GM18517 (cell line): ENCODE data around the gene RGS19.

Experiments
- ATAC-seq: cut with Tn5 transposase; IDR thresholded peaks from one replicate; pipeline ENCODE4 v1.9.1; 2021; ENCODE audit warnings: mild to moderate bottlenecking, moderate library complexity; ENCODE audit not compliant: unreplicated experiment

RGS19 gene

GRCh38 chr20:64037498-64038213 lies 41.7 kb downstream of the RGS19 start:
- no peak for ATAC-seq

DNA sequence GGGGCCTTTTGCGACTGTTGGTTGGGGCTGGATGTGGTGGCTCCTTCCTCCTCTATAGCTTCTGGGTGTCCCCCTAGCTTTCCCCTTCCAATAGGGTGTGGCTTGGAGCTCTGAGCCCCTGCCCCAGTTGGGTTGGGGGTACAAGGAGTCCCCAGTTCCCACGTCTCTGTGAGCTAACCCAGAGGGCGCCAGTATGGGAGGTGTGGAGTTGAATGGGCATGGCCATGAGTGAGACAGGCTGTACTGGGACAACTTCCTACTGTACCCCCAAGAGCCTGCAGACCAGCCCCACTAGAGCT lies 42.2 kb downstream of the RGS19 start:
- ATAC-seq, result no peak

DNA sequence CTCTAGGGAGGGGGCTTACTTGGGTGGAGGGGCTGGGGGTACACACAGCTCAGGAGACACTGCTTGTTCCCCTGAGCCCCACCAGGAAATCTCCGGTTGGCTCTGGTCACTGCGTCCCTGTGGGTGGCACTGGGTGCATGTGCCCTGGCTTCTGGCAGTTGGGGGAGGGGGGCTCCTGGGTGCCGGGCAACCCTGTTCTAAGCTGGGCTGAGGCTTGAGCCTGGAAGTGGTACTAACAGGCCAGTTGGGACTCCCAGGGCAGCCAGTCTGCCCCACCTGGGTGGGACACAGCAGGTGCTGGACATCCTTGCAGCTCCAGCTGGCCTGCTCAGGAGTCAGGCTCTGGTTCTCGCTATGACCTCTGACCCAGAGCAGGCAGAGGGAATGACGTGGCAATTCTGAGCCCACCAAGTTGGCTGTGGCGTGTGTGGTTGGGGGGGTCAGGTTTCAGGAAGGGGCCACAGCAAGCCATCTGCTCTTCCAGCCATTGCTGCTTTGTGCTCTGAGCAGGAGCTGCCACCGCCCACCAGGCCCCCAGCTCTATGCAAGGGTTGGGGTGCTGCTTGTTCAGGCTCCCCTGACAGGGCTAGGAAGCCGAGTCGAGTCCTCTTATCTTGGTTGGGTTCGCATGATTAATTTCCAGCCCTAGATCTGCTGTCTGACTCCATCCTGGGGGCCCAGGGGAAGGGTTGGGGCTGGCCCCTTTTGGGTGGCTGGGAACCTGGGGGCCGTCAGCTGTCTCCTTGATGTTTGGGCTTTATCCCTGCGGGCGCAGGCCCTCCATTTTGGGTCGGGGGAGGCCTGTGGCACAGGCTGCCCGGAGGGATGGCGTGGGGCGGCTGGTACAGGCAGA lies 42.7 kb downstream of the RGS19 start:
- ATAC-seq, result no peak

GRCh38 chr20:64035933-64036345 lies 43.4 kb downstream of the RGS19 start, which contains the start of gene C20orf204:
TSS of gene C20orf204 (plus strand) at chr20:64036182. CDS start at chr20:64036324, 142 bp downstream.
- no peak for ATAC-seq

DNA sequence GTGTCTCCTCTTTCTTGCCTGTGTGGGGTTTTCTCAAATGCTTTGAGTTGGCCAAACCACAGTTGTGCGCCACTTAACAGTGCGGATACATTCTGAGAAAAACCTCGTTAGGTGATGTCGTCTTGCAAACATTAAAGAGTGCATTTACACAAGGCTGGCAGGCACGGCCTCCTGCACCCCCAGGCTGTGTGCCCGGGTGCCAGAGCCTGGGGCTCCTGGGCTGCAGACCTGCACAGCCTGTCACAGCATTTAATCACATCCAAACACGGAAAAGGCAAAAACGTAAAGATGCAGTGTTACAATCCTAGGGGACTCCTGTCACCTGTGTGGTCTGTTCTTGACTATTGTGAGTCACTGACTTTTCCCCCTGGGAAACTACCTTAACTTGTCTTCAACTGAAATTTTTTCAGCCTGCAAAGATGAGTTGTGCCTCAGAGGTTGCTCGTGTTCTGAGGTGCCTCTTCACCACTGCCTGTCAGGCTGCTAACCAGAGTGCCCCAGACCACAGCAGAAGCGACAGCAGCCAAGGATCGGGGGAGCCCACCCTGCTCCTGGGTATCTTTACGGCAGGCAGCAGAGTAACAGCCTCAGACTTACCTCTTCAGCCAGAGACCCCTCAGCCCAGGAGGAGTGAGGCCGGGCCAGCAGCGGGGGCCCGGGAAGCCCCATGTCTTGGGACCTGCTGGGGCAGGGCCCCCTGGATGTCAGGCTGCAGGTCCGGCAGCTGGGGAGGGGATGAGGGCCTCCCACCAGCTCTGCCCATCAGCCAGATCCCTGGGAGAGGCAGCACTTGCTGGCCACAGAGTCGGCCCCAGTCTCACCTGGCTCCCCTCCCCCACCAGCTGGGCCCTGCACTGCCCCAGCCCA lies 44.0 kb downstream of the RGS19 start:
- no peak for ATAC-seq

DNA sequence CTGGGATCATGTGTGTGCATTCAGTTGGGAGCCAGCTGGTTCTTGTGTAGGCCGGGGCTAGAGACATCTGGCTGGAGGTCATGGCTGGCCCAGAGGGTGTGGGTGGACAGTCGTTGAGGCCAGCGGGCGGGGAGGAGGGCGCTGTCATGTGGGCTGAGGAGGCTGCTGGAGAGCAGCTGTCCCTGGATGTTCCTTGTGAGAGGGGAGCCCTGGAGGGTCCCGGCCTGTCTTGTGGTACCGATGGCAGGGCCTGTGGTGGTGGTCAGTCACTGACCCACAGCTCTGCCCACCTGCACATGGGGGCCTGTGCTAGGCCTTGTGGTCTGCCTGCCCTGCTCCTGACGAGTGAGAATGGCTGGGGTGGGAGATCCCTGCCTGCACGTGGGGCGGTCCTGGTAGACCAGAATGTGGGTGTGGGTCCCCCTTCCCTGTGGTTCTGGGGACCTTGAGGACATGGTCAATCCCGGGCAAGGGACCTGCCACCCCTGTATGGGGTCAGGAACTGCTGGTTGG lies 45.3 kb downstream of the RGS19 start:
- no peak for ATAC-seq

DNA sequence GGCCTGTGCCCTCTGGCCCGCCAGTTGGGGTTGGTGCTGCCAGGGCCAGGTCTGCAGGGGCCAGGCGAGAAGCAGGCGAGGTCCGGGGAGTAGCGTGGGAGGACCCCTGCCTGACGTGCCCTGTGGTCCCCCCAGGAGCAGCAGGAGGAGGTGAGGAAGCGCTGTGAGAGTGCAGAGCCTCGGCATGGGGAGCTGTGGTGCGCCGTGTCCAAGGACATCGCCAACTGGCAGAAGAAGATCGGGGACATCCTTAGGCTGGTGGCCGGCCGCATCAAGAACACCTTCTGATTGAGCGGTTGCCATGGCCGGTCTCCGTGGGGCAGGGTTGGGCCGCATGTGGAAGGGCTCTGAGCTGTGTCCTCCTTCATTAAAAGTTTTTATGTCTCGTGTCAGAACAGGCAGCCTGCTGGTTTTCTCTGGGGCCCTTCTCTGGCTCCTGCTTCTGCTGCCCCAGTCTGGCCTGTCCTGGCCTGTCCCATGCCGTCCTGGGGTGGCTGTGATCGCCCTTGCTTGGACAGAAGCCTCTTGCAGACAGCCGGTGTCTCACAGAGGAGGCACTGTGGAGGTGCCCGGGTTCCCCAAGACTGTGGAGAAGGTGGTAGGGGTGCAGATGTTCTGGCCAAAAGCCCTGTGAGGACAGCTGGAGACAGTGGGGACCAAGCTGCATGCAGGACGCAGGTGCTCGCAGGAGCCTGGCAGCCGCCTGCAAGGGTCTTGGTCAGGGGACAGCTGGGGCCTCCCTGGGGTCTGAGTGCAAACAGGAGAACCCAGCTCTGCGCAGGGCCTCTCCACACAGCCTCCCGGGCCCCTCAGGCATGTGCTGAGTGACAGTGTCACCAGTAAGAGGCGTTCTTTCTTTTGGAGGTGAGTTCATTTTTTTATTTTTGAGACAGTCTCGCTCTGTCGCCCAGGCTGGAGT lies 46.4 kb downstream of the RGS19 start:
- ATAC-seq, result no peak

GRCh38 chr20:64031822-64032314 lies 47.5 kb downstream of the RGS19 start:
- ATAC-seq, result no peak

DNA sequence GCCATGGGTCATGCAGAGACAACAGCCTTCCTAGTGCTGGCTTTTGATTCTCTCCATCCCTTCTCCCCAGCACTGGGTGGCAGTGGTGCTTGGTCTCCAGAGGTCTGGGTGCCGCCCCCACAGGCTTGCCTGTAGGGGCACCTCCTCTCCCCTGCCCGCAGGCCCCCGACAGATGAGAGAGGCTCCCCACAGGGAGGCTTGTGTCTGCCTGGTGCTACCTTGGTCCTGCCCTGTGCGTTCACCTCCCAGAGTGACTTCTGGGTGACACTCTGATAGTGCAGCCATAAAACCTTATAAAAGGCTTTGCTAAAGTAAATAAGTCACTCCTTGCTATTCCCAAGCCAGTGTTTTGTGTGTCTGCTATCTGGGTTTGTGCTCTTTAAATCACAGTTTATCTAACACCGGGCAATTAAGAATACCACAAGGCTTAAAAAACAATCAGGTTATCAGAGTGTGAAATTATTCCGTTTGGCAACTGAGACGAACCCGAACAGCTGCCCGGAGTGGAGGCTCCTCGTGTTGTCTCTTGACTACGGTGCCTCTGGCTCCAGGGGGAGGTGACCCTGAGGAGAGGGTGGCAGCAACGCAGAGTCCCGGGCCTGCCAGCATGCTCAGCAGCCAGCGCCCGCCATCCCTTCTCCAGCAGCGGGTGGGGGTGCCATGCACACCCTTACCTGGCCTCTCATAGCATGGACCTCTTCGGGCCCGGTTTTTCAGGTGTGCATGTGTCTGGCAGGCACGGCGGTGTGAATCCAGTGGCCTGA lies 48.8 kb downstream of the RGS19 start:
- no peak for ATAC-seq

GRCh38 chr20:64029293-64030117 lies 49.8 kb downstream of the RGS19 start:
- no peak for ATAC-seq

DNA sequence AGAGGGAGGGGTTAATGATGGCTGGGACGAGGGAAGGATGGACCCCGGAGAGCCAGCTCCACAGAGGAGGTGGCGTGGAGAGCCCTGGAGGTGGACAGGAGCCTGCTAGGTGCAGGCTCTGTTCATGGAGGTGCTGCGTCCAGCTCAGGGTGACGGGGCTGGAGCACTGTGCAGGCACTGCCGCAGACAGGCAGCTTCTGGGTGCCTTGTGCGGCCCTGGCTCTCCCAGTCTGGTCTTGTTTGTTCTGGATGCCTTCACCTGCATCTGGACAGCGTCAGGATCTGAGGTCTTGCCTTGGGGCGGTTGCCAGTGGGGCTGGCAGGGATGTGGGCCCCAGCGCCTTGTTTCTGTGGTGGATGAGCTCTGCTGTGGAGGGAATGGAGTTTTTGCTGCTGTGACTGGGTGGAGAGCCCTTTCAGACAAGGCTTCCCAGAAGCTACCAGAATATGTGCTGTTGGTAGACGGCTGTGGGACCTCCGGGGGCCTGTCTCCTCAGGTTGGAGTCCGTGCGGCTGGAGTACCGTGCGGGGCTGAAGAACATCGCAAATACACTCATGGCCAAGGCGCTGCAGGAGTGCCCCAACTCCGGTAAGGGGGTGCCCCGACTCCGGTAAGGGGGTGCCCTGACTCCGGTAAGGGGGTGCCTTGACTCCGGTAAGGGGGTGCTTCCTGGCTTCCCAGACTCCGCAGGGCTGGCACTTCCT lies 51.2 kb downstream of the RGS19 start:
- ATAC-seq, result no peak

- ATAC-seq, result no peak
Observed at GRCh38 chr20:64025826-64026412, 53.4 kb downstream of the RGS19 start.

- ATAC-seq, result no peak
Observed at GRCh38 chr20:64025101-64025825, 54.1 kb downstream of the RGS19 start.

DNA sequence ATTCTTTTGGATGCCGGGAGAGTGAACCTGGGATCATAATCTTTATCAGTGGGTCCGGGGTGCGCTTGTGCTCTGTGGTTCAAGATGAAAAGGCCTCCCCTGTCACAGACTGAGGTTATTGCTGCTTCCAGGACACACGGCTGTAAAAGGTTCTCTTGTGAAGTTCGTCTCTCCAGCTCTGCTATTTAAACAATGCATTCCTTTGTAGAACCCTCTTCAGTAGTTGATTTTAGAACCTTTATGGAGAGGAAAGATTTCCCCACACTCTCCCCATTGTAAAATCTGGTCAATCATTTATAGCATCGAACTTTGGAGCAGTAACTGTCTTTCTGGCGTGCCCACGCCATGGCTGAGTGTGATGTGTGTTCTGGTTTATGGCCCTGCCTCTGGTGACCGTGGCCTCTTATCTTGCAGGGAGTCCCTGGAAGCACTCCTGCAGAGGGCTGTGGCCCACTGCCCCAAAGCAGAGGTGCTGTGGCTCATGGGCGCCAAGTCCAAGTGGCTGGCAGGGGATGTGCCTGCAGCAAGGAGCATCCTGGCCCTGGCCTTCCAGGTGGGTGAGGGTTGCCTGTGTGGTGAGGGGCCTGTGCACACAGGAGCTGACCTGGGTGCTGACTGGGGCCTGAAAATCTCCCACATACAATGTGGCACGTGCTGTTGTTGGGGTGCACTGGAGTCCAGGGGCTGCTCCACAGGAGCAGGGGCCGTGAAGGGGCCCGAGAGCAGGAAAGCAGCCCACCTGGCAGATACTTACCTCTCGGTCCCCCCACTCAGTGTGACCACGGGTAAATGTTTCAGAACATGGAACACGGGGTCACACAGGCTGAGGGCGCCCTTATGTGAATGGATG lies 55.0 kb downstream of the RGS19 start:
- no peak for ATAC-seq

- ATAC-seq, result no peak
Observed at GRCh38 chr20:64023361-64024140, 55.8 kb downstream of the RGS19 start.
